ENCODE measurements around the gene RIMBP2. TPM values are rescaled to one million over a fixed set of nuclear protein-coding genes. Genes with fewer than 3 reads are reported as not detected.

Gene RIMBP2
- total RNA-seq, 1 experiment from 2014 or later, result not detected

GRCh38 chr12:130556486-130557055 lies 159.5 kb downstream of the RIMBP2 start:
- no peaks in the 10 kb centered on the region for H3K36me3 Mint-ChIP-seq (ENCODE audit: insufficient read depth, unreplicated experiment)

GRCh38 chr12:130555628-130556485 lies 160.2 kb downstream of the RIMBP2 start:
- no peaks in the 10 kb centered on the region for H3K36me3 Mint-ChIP-seq (ENCODE audit: insufficient read depth, unreplicated experiment)
- no peaks in the 10 kb centered on the region for H3K9me3 Mint-ChIP-seq (ENCODE audit: unreplicated experiment)
- CTCF ChIA-PET, result no interaction called here
- H3K4me3 Mint-ChIP-seq (ENCODE audit: unreplicated experiment), result no peak overlapping the region
- H3K27me3 Mint-ChIP-seq (ENCODE audit: insufficient read depth, unreplicated experiment), result no peaks in the 10 kb centered on the region
- no peaks in the 10 kb centered on the region for H3K4me1 Mint-ChIP-seq (ENCODE audit: insufficient read depth, unreplicated experiment)
- no peak for TF ChIP-seq CTCF (IDR thresholded peaks at IDR 0.05; ENCODE audit: unreplicated experiment)
- no peak for DNase-seq (ENCODE audit: unreplicated experiment)
- H3K27ac Mint-ChIP-seq (ENCODE audit: low read depth, unreplicated experiment), result no peak overlapping the region
- BruUV-seq (replicated peaks), result no TSS peak
- POLR2A ChIA-PET, result no interaction called here
- intact Hi-C loops (cut with micrococcal nuclease), result no loop called here

More at GRCh38 chr12:130556486-130557055, 159.5 kb downstream of the RIMBP2 start:
- ChIA-PET POLR2A (no interaction called here), CTCF (no interaction called here)
- DNase-seq (ENCODE audit: unreplicated experiment), result no peak
- Mint-ChIP-seq H3K4me3 (ENCODE audit: unreplicated experiment) (no peak overlapping the region), H3K27me3 (ENCODE audit: insufficient read depth, unreplicated experiment) (no peaks in the 10 kb centered on the region), H3K27ac (ENCODE audit: low read depth, unreplicated experiment) (no peak overlapping the region), H3K4me1 (ENCODE audit: insufficient read depth, unreplicated experiment) (no peaks in the 10 kb centered on the region), H3K9me3 (ENCODE audit: unreplicated experiment) (no peaks in the 10 kb centered on the region)
- intact Hi-C loops (cut with micrococcal nuclease), result no loop called here
- no TSS peak for BruUV-seq (replicated peaks)
- TF ChIP-seq CTCF (IDR thresholded peaks at IDR 0.05; ENCODE audit: unreplicated experiment), result no peak

- H3K36me3 Mint-ChIP-seq (ENCODE audit: insufficient read depth, unreplicated experiment), result no peaks in the 10 kb centered on the region
- no peaks in the 10 kb centered on the region for H3K9me3 Mint-ChIP-seq (ENCODE audit: unreplicated experiment)
- ChIA-PET CTCF (no interaction called here), POLR2A (no interaction called here)
- no peaks in the 10 kb centered on the region for H3K27me3 Mint-ChIP-seq (ENCODE audit: insufficient read depth, unreplicated experiment)
- no peak overlapping the region for H3K4me3 Mint-ChIP-seq (ENCODE audit: unreplicated experiment)
- no peak overlapping the region for H3K27ac Mint-ChIP-seq (ENCODE audit: low read depth, unreplicated experiment)
- no peak for DNase-seq (ENCODE audit: unreplicated experiment)
- no TSS peak for BruUV-seq (replicated peaks)
- intact Hi-C loops (cut with micrococcal nuclease), result no loop called here
- TF ChIP-seq CTCF (IDR thresholded peaks at IDR 0.05; ENCODE audit: unreplicated experiment), result no peak
- no peaks in the 10 kb centered on the region for H3K4me1 Mint-ChIP-seq (ENCODE audit: insufficient read depth, unreplicated experiment)
Observed at GRCh38 chr12:130555221-130555620, 160.9 kb downstream of the RIMBP2 start.

- Mint-ChIP-seq H3K4me3 (ENCODE audit: unreplicated experiment) (no peak overlapping the region), H3K4me1 (ENCODE audit: insufficient read depth, unreplicated experiment) (no peaks in the 10 kb centered on the region), H3K27me3 (ENCODE audit: insufficient read depth, unreplicated experiment) (no peaks in the 10 kb centered on the region), H3K27ac (ENCODE audit: low read depth, unreplicated experiment) (no peak overlapping the region), H3K9me3 (ENCODE audit: unreplicated experiment) (no peaks in the 10 kb centered on the region), H3K36me3 (ENCODE audit: insufficient read depth, unreplicated experiment) (no peaks in the 10 kb centered on the region)
- CTCF ChIA-PET, result interaction anchor here (0.6 kb wide), 1 partner anchor 520 kb away, joined by 3 read pairs; no protein-coding TSS in a partner anchor
- POLR2A ChIA-PET, result no interaction called here
- BruUV-seq (replicated peaks), result no TSS peak
- no peak for TF ChIP-seq CTCF (IDR thresholded peaks at IDR 0.05; ENCODE audit: unreplicated experiment)
- intact Hi-C loops (cut with micrococcal nuclease), result no loop called here
- DNase-seq (ENCODE audit: unreplicated experiment), result no peak
Observed at GRCh38 chr12:130552483-130552996, 163.6 kb downstream of the RIMBP2 start.

Data from MCF 10A (cell line).